ENCODE measurements around the gene CEP164.

Gene CEP164

GRCh38 chr11:117292616-117293015 lies 35.0 kb upstream of the CEP164 start (continued):
- TF ChIP-seq, protein P1, sequence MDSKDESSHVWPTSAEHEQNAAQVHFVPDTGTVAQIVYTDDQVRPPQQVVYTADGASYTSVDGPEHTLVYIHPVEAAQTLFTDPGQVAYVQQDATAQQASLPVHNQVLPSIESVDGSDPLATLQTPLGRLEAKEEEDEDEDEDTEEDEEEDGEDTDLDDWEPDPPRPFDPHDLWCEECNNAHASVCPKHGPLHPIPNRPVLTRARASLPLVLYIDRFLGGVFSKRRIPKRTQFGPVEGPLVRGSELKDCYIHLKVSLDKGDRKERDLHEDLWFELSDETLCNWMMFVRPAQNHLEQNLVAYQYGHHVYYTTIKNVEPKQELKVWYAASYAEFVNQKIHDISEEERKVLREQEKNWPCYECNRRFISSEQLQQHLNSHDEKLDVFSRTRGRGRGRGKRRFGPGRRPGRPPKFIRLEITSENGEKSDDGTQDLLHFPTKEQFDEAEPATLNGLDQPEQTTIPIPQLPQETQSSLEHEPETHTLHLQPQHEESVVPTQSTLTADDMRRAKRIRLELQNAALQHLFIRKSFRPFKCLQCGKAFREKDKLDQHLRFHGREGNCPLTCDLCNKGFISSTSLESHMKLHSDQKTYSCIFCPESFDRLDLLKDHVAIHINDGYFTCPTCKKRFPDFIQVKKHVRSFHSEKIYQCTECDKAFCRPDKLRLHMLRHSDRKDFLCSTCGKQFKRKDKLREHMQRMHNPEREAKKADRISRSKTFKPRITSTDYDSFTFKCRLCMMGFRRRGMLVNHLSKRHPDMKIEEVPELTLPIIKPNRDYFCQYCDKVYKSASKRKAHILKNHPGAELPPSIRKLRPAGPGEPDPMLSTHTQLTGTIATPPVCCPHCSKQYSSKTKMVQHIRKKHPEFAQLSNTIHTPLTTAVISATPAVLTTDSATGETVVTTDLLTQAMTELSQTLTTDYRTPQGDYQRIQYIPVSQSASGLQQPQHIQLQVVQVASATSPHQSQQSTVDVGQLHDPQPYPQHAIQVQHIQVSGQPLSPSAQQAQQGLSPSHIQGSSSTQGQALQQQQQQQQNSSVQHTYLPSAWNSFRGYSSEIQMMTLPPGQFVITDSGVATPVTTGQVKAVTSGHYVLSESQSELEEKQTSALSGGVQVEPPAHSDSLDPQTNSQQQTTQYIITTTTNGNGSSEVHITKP (tag by site-specific recombination; IDR thresholded peaks at IDR 0.05), result no peak
- TF ChIP-seq ZNF529 (tag by site-specific recombination; IDR thresholded peaks at IDR 0.05; ENCODE audit: insufficient replicate concordance), result no peak

DNA sequence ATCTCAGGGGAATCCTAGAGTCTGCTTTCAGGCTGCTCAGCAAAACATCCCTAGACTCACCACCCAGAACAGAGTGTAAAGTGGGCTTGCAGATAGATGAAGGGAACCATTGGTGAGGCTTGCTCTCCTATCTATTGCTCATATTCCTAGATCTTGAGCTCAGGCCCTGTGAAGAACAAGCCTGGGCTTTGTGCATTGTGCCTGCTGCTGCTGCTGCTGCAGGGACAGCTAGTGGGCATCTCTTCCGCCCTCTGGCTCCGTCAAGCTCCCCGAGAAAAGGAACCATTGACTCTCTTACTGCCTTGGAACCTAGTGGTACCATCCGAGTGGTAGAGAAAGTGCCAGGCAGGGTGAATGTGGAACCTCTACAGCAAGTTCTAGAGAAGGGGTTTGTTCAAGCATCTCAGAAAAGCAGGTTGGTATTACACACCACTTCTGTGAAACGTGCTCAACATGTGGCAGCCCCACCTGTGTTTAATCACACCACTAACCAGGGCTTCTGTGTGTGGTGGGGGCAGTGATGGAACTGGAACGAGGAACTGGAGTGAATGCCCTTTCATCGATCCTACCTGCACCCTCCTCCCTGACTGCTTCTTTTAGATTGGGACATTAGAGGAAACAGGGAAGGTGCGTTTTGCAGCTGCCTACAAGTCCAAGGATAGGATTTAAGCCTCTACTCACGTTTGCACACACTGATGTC lies 32.1 kb upstream of the CEP164 start:
- CTCF ChIA-PET, result no interaction called here
- POLR2A ChIA-PET, result no interaction called here

GRCh38 chr11:117296881-117297280 lies 30.8 kb upstream of the CEP164 start:
- Histone ChIP-seq H3K27ac (ENCODE audit: extremely low read depth, low read depth, low read length) (no peak overlapping the region), H3K36me3 (ENCODE audit: control insufficient read depth in 2 of 2, insufficient read depth in 1 of 2, low read length in 2 of 2) (peaks cover 0 to 28% of the 10 kb centered on the region in 2 experiments; a peak in 2 of 3 replicates), H3K9me3 (ENCODE audit: control insufficient read depth, insufficient read depth, low read depth, low read length) (no peaks in the 10 kb centered on the region), H3K4me3 (ENCODE audit: low read depth, low read length) (no peak overlapping the region), H3K4me1 (ENCODE audit: control insufficient read depth, insufficient read depth, low read length) (no peaks in the 10 kb centered on the region)
- ChIA-PET POLR2A (interaction anchor here (1.2 kb wide), 1 partner anchor 19 kb away, joined by 3 read pairs; the partner anchor contains the start of gene BACE1), CTCF (no interaction called here)
- TF ChIP-seq ZNF433 (tag by site-specific recombination; IDR thresholded peaks at IDR 0.05; ENCODE audit: low read depth) (no peak), ZNF133 (tag by site-specific recombination; IDR thresholded peaks at IDR 0.05) (no peak), ZNF48 (tag by site-specific recombination; IDR thresholded peaks at IDR 0.05) (no peak), SP3 (tag by site-specific recombination; IDR thresholded peaks at IDR 0.05) (no peak), ZNF747 (tag by site-specific recombination; IDR thresholded peaks at IDR 0.05) (no peak)

More for the DNA sequence above, 32.1 kb upstream of the CEP164 start:
- TF ChIP-seq SCRT1 (tag by site-specific recombination; IDR thresholded peaks at IDR 0.05; ENCODE audit: borderline replicate concordance) (peak; percentile 44; the same call in 1 of the 2 replicates), SCRT2 (tag by site-specific recombination; IDR thresholded peaks at IDR 0.05) (peak; percentile 75), ZNF76 (tag by site-specific recombination; IDR thresholded peaks at IDR 0.05; ENCODE audit: borderline replicate concordance, low read depth) (no peak)
- H3K4me3 ChIP-seq (ENCODE audit: low read depth, low read length), result no peak overlapping the region
- peaks cover 0 to 41% of the 10 kb centered on the region in 2 experiments; a peak in 2 of 3 replicates for H3K36me3 ChIP-seq (ENCODE audit: control insufficient read depth in 2 of 2, insufficient read depth in 1 of 2, low read length in 2 of 2)
- H3K9me3 ChIP-seq (ENCODE audit: control insufficient read depth, insufficient read depth, low read depth, low read length), result no peaks in the 10 kb centered on the region
- H3K27ac ChIP-seq (ENCODE audit: extremely low read depth, low read depth, low read length), result no peak overlapping the region
- H3K4me1 ChIP-seq (ENCODE audit: control insufficient read depth, insufficient read depth, low read length), result no peaks in the 10 kb centered on the region

- CTCF ChIA-PET, result interaction anchor here (0.6 kb wide), 1 partner anchor 18 kb away, joined by 3 read pairs; no protein-coding TSS in a partner anchor
- Histone ChIP-seq H3K27ac (ENCODE audit: extremely low read depth, low read depth, low read length) (no peak overlapping the region), H3K36me3 (ENCODE audit: control insufficient read depth in 2 of 2, insufficient read depth in 1 of 2, low read length in 2 of 2) (peaks cover 0 to 22% of the 10 kb centered on the region in 2 experiments; a peak in 2 of 3 replicates), H3K9me3 (ENCODE audit: control insufficient read depth, insufficient read depth, low read depth, low read length) (no peaks in the 10 kb centered on the region), H3K4me3 (ENCODE audit: low read depth, low read length) (no peak overlapping the region), H3K4me1 (ENCODE audit: control insufficient read depth, insufficient read depth, low read length) (no peaks in the 10 kb centered on the region)
- POLR2A ChIA-PET, result no interaction called here
- TF ChIP-seq ZNF624 (tag by site-specific recombination; IDR thresholded peaks at IDR 0.05) (no peak), ZNF140 (tag by site-specific recombination; IDR thresholded peaks at IDR 0.05) (no peak)
- TF ChIP-seq, protein P2, sequence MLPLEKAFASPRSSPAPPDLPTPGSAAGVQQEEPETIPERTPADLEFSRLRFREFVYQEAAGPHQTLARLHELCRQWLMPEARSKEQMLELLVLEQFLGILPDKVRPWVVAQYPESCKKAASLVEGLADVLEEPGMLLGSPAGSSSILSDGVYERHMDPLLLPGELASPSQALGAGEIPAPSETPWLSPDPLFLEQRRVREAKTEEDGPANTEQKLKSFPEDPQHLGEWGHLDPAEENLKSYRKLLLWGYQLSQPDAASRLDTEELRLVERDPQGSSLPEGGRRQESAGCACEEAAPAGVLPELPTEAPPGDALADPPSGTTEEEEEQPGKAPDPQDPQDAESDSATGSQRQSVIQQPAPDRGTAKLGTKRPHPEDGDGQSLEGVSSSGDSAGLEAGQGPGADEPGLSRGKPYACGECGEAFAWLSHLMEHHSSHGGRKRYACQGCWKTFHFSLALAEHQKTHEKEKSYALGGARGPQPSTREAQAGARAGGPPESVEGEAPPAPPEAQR (tag by site-specific recombination; IDR thresholded peaks at IDR 0.05), result no peak
- TF ChIP-seq, protein P3, sequence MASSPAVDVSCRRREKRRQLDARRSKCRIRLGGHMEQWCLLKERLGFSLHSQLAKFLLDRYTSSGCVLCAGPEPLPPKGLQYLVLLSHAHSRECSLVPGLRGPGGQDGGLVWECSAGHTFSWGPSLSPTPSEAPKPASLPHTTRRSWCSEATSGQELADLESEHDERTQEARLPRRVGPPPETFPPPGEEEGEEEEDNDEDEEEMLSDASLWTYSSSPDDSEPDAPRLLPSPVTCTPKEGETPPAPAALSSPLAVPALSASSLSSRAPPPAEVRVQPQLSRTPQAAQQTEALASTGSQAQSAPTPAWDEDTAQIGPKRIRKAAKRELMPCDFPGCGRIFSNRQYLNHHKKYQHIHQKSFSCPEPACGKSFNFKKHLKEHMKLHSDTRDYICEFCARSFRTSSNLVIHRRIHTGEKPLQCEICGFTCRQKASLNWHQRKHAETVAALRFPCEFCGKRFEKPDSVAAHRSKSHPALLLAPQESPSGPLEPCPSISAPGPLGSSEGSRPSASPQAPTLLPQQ (tag by site-specific recombination; IDR thresholded peaks at IDR 0.05), result no peak
- TF ChIP-seq, protein P4, sequence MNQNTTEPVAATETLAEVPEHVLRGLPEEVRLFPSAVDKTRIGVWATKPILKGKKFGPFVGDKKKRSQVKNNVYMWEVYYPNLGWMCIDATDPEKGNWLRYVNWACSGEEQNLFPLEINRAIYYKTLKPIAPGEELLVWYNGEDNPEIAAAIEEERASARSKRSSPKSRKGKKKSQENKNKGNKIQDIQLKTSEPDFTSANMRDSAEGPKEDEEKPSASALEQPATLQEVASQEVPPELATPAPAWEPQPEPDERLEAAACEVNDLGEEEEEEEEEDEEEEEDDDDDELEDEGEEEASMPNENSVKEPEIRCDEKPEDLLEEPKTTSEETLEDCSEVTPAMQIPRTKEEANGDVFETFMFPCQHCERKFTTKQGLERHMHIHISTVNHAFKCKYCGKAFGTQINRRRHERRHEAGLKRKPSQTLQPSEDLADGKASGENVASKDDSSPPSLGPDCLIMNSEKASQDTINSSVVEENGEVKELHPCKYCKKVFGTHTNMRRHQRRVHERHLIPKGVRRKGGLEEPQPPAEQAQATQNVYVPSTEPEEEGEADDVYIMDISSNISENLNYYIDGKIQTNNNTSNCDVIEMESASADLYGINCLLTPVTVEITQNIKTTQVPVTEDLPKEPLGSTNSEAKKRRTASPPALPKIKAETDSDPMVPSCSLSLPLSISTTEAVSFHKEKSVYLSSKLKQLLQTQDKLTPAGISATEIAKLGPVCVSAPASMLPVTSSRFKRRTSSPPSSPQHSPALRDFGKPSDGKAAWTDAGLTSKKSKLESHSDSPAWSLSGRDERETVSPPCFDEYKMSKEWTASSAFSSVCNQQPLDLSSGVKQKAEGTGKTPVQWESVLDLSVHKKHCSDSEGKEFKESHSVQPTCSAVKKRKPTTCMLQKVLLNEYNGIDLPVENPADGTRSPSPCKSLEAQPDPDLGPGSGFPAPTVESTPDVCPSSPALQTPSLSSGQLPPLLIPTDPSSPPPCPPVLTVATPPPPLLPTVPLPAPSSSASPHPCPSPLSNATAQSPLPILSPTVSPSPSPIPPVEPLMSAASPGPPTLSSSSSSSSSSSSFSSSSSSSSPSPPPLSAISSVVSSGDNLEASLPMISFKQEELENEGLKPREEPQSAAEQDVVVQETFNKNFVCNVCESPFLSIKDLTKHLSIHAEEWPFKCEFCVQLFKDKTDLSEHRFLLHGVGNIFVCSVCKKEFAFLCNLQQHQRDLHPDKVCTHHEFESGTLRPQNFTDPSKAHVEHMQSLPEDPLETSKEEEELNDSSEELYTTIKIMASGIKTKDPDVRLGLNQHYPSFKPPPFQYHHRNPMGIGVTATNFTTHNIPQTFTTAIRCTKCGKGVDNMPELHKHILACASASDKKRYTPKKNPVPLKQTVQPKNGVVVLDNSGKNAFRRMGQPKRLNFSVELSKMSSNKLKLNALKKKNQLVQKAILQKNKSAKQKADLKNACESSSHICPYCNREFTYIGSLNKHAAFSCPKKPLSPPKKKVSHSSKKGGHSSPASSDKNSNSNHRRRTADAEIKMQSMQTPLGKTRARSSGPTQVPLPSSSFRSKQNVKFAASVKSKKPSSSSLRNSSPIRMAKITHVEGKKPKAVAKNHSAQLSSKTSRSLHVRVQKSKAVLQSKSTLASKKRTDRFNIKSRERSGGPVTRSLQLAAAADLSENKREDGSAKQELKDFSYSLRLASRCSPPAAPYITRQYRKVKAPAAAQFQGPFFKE (tag by site-specific recombination; IDR thresholded peaks at IDR 0.05; ENCODE audit: borderline replicate concordance), result no peak
Observed at GRCh38 chr11:117298195-117298594, 29.5 kb upstream of the CEP164 start.

Data from HEK293 (cell line).